ENCODE data around the gene SIRT4. TPM values are rescaled to one million over a fixed set of nuclear protein-coding genes. Genes with fewer than 3 reads are reported as not detected.

SIRT4 gene
- total and polyA plus RNA-seq, 2 of the 13 experiments (the other 11 are each of a cell fraction or from before 2014, with no cell fraction given) = 3.4 to 5.8 TPM

DNA sequence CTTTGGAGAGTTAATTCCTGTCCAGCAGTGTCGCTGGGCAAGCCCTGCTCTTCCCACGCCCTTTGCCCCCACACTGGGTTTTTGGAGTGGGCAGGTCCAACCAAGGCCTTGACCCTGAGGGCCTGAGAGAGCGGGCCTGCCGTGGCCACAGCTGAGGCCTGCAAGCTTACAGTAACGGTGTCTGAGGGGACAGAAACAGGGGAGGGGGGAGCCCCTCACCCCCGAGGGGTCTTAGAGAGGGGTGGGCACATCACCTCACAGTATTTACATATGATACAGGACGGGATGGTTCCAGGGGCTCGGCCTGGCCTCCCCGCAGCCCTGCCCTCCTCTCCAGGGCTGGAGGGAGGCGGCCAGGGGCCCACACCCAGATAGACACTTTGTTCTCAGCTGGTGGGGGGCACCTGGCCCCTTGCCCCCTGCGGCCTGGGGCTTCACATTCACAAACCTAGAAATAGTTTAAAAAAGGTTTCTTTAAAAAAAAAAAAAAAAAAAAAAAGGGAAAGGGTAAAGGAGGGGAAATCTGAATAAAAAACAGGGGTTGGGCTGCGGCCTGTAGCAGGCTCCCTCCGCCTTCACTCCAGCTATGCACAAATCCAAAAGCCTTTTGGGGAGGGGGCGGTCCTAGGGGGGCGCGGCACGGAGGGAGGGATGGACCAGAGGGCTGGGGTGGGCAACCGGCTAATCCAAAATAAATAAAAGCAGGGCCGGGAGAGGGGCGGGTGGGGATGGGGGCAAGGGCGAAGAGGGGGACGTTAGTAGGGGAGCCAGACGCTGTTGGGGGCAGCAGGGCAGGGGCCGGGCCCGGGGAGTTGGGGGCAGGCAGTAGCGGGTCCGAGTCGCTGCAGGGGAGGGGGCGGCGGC lies 40.3 kb downstream of the SIRT4 start (continued):
- TF ChIP-seq MAZ (IDR thresholded peaks at IDR 0.05; ENCODE audit: borderline replicate concordance, low read depth, low read length) = no peak
- TF ChIP-seq MAZ (CRISPR knock-in tag; IDR thresholded peaks at IDR 0.05; ENCODE audit: low read depth) = 0 out of 2 replicates have a peak, but pooled peaks have one; percentile 26
- TF ChIP-seq LCORL (IDR thresholded peaks at IDR 0.05) = no peak
- peak; percentile 86; the same call in 1 of the 2 replicates for TF ChIP-seq LCORL (CRISPR knock-in tag; IDR thresholded peaks at IDR 0.05)
- TF ChIP-seq RFXANK (CRISPR knock-in tag; IDR thresholded peaks at IDR 0.05) = no peak
- no peak for TF ChIP-seq ZNF629 (CRISPR knock-in tag; conservative IDR thresholded peaks at IDR 0.05)
- peak; percentile 71; the same call in 1 of the 2 replicates for TF ChIP-seq HNF4G (IDR thresholded peaks at IDR 0.05; ENCODE audit: borderline replicate concordance, low read depth, low read length)
- TF ChIP-seq HNF4G (CRISPR knock-in tag; IDR thresholded peaks at IDR 0.05; ENCODE audit: borderline replicate concordance, low read depth) = no peak
- no peak for TF ChIP-seq KAT8 (CRISPR knock-in tag; IDR thresholded peaks at IDR 0.05)
- 0 out of 2 replicates have a peak, but pooled peaks have one; percentile 48 for TF ChIP-seq ZNF292 (CRISPR knock-in tag; IDR thresholded peaks at IDR 0.05; ENCODE audit: borderline replicate concordance, low read depth)
- TF ChIP-seq SALL1 (CRISPR knock-in tag; IDR thresholded peaks at IDR 0.05) = peak; percentile 66
- 0 out of 2 replicates have a peak, but pooled peaks have one; percentile 27 for TF ChIP-seq ZMYM3 (CRISPR knock-in tag; IDR thresholded peaks at IDR 0.05)
- TF ChIP-seq ZBTB7A (CRISPR knock-in tag; IDR thresholded peaks at IDR 0.05) = 0 out of 2 replicates have a peak, but pooled peaks have one; percentile 67
- 0 out of 2 replicates have a peak, but pooled peaks have one; percentile 32 for TF ChIP-seq ZNF747 (CRISPR knock-in tag; IDR thresholded peaks at IDR 0.05; ENCODE audit: borderline replicate concordance)
- TF ChIP-seq, protein P1, sequence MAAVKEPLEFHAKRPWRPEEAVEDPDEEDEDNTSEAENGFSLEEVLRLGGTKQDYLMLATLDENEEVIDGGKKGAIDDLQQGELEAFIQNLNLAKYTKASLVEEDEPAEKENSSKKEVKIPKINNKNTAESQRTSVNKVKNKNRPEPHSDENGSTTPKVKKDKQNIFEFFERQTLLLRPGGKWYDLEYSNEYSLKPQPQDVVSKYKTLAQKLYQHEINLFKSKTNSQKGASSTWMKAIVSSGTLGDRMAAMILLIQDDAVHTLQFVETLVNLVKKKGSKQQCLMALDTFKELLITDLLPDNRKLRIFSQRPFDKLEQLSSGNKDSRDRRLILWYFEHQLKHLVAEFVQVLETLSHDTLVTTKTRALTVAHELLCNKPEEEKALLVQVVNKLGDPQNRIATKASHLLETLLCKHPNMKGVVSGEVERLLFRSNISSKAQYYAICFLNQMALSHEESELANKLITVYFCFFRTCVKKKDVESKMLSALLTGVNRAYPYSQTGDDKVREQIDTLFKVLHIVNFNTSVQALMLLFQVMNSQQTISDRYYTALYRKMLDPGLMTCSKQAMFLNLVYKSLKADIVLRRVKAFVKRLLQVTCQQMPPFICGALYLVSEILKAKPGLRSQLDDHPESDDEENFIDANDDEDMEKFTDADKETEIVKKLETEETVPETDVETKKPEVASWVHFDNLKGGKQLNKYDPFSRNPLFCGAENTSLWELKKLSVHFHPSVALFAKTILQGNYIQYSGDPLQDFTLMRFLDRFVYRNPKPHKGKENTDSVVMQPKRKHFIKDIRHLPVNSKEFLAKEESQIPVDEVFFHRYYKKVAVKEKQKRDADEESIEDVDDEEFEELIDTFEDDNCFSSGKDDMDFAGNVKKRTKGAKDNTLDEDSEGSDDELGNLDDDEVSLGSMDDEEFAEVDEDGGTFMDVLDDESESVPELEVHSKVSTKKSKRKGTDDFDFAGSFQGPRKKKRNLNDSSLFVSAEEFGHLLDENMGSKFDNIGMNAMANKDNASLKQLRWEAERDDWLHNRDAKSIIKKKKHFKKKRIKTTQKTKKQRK (IDR thresholded peaks at IDR 0.05; ENCODE audit: low read length) = no peak
- TF ChIP-seq ZNF788 (CRISPR knock-in tag; IDR thresholded peaks at IDR 0.05; ENCODE audit: borderline replicate concordance) = peak; percentile 54; the same call in 1 of the 2 replicates
- TF ChIP-seq ZFY (CRISPR knock-in tag; IDR thresholded peaks at IDR 0.05) = peak; percentile 50; the same call in 1 of the 2 replicates
- no peak for TF ChIP-seq ESRRA (CRISPR knock-in tag; IDR thresholded peaks at IDR 0.05; ENCODE audit: low read depth)
- peak; percentile 85; the same call in 1 of the 2 replicates for TF ChIP-seq SPEN (CRISPR knock-in tag; IDR thresholded peaks at IDR 0.05; ENCODE audit: low read depth)
- TF ChIP-seq RARA (CRISPR knock-in tag; IDR thresholded peaks at IDR 0.05) = peak; percentile 70
- TF ChIP-seq RXRA (CRISPR knock-in tag; IDR thresholded peaks at IDR 0.05) = peak; percentile 69; the same call in 1 of the 2 replicates
- TF ChIP-seq, protein P2, sequence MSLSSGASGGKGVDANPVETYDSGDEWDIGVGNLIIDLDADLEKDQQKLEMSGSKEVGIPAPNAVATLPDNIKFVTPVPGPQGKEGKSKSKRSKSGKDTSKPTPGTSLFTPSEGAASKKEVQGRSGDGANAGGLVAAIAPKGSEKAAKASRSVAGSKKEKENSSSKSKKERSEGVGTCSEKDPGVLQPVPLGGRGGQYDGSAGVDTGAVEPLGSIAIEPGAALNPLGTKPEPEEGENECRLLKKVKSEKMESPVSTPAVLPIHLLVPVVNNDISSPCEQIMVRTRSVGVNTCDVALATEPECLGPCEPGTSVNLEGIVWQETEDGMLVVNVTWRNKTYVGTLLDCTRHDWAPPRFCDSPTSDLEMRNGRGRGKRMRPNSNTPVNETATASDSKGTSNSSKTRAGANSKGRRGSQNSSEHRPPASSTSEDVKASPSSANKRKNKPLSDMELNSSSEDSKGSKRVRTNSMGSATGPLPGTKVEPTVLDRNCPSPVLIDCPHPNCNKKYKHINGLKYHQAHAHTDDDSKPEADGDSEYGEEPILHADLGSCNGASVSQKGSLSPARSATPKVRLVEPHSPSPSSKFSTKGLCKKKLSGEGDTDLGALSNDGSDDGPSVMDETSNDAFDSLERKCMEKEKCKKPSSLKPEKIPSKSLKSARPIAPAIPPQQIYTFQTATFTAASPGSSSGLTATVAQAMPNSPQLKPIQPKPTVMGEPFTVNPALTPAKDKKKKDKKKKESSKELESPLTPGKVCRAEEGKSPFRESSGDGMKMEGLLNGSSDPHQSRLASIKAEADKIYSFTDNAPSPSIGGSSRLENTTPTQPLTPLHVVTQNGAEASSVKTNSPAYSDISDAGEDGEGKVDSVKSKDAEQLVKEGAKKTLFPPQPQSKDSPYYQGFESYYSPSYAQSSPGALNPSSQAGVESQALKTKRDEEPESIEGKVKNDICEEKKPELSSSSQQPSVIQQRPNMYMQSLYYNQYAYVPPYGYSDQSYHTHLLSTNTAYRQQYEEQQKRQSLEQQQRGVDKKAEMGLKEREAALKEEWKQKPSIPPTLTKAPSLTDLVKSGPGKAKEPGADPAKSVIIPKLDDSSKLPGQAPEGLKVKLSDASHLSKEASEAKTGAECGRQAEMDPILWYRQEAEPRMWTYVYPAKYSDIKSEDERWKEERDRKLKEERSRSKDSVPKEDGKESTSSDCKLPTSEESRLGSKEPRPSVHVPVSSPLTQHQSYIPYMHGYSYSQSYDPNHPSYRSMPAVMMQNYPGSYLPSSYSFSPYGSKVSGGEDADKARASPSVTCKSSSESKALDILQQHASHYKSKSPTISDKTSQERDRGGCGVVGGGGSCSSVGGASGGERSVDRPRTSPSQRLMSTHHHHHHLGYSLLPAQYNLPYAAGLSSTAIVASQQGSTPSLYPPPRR (CRISPR knock-in tag; IDR thresholded peaks at IDR 0.05; ENCODE audit: borderline replicate concordance) = 0 out of 2 replicates have a peak, but pooled peaks have one; percentile 20

All from HepG2 (cell line).